ENCODE measurements around the gene CCDC175.

- TF ChIP-seq CTCF (IDR thresholded peaks at IDR 0.05) (no peak), POLR2A (IDR thresholded peaks at IDR 0.05) (no peak)
Observed at GRCh38 chr14:59461891-59462290, 114.7 kb downstream of the CCDC175 start.

All from right lobe of liver (tissue), 4 donors.